NCI-H345 (cell line): ENCODE measurements around the gene PPARG.
"Not testable (repeated sequence)": the region's sequence is repeated elsewhere in the genome, so short reads cannot be mapped to it uniquely, and the experiment has no call there.

Experiments
- DNase-seq: peaks from one replicate; lab custom pipeline; 2025; lab: John Stamatoyannopoulos, UW

PPARG gene

GRCh38 chr3:12380461-12380860 is 91.6 kb downstream of the PPARG start:
- no peak for DNase-seq

- DNase-seq = no peak
Observed at GRCh38 chr3:12381199-12381598, 92.3 kb downstream of the PPARG start.

DNA sequence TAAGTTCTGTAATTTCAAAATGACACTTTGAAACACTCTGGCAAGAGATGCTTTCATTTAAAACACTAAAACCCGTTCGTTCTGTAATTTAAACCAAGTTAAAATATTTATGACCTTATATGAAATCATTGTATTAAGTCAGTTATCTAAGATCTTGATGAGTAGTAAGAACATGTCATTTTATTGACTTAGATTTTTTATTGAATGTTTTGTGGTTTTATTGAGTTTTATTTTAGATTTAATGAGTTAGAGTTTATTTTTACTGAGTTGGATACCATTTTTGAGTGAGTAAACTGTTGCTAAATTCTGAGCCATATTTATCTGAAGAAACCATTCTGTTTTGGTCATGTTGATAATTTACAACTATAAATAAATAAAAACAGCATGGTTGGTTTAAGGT is 94.3 kb downstream of the PPARG start:
- no peak for DNase-seq

GRCh38 chr3:12384451-12385233 is 95.8 kb downstream of the PPARG start:
- DNase-seq = no peak

- not testable (repeated sequence) for DNase-seq
Observed at GRCh38 chr3:12386514-12387291, 97.8 kb downstream of the PPARG start.

DNA sequence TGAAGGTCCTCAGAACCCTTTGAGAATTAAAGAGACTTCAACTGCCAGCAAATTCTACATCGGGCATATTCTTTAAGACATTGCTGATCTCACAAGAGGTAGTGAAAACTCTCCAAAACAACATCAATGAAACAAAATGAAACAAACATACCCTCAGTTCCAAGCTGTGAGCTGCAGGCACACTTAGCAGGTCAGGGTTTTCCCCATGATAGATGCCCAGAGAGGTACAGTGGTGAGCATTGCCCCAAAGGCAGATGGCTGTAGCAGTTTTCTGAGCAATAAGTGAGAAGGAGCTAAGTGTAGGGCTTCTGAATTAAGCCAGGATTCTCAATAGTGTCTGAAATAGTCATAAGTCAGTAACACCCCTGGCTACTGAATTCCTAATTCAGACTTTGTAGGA is 99.3 kb downstream of the PPARG start:
- DNase-seq = no peak

DNA sequence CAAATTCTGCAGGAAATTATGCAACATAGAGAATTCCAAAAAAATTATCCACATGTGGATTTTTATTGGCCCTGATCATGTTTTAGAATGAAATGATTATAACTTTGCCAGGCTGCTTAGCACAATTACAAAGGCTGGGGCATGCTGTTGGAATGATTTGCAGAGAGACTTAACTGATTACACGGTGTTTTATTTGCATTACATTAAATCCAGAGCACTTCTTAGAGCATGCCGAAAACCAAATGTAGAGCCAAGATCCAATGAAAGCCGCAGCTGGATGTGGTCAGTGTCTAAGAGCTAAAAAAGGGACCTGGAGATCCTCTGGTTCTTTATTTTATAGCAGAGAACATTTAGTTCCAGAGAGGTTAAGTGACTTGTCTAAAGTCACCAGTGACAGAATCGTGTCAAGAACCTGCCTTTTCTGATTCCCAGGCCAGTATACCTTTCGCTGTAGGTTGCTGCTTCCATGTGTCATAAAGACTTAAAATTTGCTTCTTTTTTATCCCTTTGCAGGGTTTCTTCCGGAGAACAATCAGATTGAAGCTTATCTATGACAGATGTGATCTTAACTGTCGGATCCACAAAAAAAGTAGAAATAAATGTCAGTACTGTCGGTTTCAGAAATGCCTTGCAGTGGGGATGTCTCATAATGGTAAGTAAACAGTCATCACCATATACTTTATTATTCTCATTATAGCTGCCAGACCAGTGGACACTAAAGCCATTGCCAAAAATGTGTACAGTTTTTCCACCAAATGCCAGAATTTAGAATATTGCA is 103.4 kb downstream of the PPARG start:
- DNase-seq = no peak

DNA sequence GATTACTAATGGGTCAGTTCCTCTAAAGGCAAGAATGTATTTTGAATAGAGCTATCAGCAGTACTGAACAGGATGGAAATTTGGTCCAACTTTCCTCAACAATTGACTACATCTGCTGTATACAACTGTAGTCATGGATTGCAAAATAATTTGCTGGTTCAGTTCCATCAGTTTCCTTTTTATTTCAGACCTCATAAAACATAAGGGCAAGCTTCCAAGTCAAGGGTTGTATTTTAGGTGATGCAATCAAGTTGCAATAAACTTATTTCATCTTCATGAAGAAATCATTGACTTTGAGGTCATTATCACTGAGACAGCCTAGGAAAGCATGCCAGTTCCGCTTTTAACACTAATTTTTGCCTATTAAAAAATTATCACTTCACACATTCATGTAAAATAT is 105.0 kb downstream of the PPARG start:
- no peak for DNase-seq

- no peak for DNase-seq
Observed at GRCh38 chr3:12394569-12395271, 105.8 kb downstream of the PPARG start.

- DNase-seq = no peak
Observed at GRCh38 chr3:12395349-12396012, 106.6 kb downstream of the PPARG start.

DNA sequence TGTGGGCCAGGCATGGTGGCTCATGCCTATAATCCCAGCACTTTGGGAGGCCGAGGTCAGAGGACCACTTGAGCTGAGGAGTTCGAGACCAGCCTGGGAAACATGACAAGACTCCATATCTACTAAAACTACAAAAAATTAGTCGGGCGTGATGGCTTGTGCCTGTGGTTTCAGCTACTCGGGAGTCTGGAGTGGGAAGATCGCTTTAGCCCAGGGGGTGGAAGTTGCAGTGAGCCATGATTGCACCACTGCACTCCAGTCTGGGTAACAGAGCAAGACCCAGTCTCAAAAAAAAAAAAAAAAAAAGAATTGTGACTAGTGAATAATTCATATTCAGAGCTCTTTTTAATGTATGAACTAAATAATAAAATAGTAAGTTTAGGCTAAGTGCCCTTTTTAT is 107.6 kb downstream of the PPARG start:
- DNase-seq = no peak

DNA sequence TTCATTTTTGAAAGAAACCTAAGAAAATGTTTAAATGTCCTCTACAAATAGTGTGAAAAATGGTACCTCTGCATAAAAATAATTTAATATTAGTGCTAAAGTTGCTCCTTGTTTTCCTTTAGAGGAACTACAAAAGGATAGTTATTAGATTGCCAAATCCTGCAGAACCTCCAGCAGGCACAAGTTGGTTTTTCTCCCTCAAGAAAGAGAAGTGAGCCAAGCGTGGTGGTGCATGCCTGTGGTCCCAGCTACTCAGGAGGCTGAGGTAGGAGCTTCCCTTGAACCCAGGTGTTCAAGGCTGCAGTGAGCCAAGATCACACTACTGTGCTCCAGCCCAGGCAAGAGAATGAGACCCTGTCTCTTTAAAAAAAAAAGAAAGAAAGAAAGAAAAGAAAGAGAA is 110.4 kb downstream of the PPARG start:
- no peak for DNase-seq

- DNase-seq = no peak
Observed at GRCh38 chr3:12400616-12401194, 111.8 kb downstream of the PPARG start.

DNA sequence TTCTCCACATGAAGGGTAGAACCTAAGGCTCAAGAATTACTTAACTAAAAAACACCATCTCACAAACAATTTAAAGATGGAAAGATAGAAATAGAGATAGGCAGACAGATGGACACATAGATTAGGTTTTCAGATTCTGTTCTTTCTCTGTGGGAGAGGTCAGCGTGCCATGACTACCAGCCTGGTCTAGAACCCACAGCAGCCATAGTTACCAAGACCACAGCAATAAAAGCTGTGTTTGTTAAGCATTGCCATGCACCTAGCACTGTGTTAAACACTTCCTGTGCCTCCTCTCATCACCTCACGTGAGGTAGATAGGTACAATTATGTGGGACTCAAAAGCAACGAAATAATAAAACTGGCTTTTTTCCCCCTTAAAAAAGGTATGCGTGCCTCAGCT is 112.3 kb downstream of the PPARG start:
- no peak for DNase-seq

GRCh38 chr3:12405432-12406272 is 116.8 kb downstream of the PPARG start:
- DNase-seq = no peak

DNA sequence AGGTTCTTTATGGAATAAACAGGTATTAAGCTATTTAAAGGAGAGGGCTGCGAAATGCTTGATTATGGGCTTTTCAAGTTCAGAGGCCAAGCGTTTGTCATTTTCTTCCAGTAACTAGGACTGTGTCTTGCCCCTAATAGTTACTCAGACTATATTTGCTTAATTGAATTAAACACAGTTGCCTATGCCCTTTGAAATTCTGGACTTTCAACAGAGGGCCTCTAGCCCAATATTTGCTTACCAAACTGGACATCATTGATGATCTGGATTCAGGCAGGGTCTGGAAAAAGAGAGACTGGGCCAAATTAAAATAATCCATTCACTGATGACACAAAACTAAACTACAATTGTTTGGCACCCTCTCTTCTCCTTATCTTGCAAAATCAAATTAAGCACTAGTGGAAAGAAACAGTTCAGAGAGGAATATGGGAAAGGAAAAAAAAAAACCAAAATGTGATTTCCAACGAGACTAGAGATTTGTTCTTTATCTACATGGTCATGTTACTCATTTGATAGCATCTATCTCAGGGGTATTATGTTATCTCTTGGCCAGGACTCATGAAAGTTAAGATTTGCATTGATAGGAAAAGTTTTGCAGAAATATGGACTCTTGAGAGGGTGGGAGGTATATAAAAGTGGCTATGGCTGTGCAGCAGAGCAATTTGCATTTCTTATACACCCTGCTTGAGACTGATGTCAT is 120.3 kb downstream of the PPARG start:
- DNase-seq = no peak

GRCh38 chr3:12409684-12410596 is 121.1 kb downstream of the PPARG start:
- no peak for DNase-seq

DNA sequence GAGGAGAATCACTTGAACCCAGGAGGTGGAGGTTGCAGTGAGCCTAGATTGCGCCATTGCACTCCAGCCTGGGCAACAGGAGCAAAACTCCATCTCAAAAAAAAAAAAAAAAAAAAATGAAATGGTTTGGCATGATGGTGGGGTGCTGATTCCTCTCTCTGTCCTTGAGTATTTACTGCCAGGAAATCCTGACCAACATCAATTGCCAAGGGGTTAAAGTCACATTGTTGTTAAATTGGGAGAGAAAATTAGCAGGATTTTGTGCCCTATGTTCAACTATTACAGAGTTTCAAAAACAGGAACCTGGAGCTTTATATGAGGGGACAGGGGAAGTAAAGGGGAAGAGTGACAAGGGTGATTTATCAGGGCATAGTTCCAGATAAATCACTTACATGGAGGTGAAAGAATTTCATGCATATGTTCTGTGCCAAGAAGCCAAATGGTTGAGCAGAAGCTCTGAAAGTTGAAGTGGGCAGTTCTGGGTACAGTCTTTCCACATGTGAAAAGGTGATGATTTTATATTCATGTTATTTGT is 124.9 kb downstream of the PPARG start:
- no peak for DNase-seq
